ENCODE measurements around the gene GRB2.
A peak's percentile ranks its signal among the peaks of the same experiment; 100 is the strongest.

The GRB2 gene

GRCh38 chr17:75273977-75274708, 131.3 kb downstream of the GRB2 start:
- Histone ChIP-seq H3K36me3 (ENCODE audit: control insufficient read depth, insufficient read depth, low read length) (peaks cover 11% of the 10 kb centered on the region), H3K4me1 (ENCODE audit: control insufficient read depth, insufficient read depth, low read length, poor library complexity, severe bottlenecking) (peaks cover 20% of the 10 kb centered on the region), H3K4me3 (ENCODE audit: insufficient read depth, low read depth, low read length, poor library complexity, severe bottlenecking) (no peak overlapping the region), H3K9me3 (ENCODE audit: control insufficient read depth, low read length) (no peaks in the 10 kb centered on the region), H3K27me3 (replicated peaks; ENCODE audit: control insufficient read depth, insufficient read depth, low read length, poor library complexity, severe bottlenecking) (no peaks in the 10 kb centered on the region), H3K27ac (ENCODE audit: insufficient read depth, low read length, poor library complexity, severe bottlenecking) (no peak overlapping the region)
- no peak for DNase-seq

GRCh38 chr17:75272848-75273184, 132.7 kb downstream of the GRB2 start:
- Histone ChIP-seq H3K9me3 (ENCODE audit: control insufficient read depth, low read length) (no peaks in the 10 kb centered on the region), H3K4me1 (ENCODE audit: control insufficient read depth, insufficient read depth, low read length, poor library complexity, severe bottlenecking) (peaks cover 20% of the 10 kb centered on the region), H3K27me3 (replicated peaks; ENCODE audit: control insufficient read depth, insufficient read depth, low read length, poor library complexity, severe bottlenecking) (no peaks in the 10 kb centered on the region)

GRCh38 chr17:75271955-75272847, 133.3 kb downstream of the GRB2 start:
- peaks cover 20% of the 10 kb centered on the region for H3K4me1 ChIP-seq (ENCODE audit: control insufficient read depth, insufficient read depth, low read length, poor library complexity, severe bottlenecking)
- H3K9me3 ChIP-seq (ENCODE audit: control insufficient read depth, low read length) = no peaks in the 10 kb centered on the region
- H3K4me3 ChIP-seq (ENCODE audit: insufficient read depth, low read depth, low read length, poor library complexity, severe bottlenecking) = peak overlapping the region; percentile 66
- H3K27me3 ChIP-seq (replicated peaks; ENCODE audit: control insufficient read depth, insufficient read depth, low read length, poor library complexity, severe bottlenecking) = no peaks in the 10 kb centered on the region
- peaks cover 4% of the 10 kb centered on the region for H3K36me3 ChIP-seq (ENCODE audit: control insufficient read depth, insufficient read depth, low read length)
- H3K27ac ChIP-seq (ENCODE audit: insufficient read depth, low read length, poor library complexity, severe bottlenecking) = peak overlapping the region; percentile 84
- DNase-seq = no peak

More at GRCh38 chr17:75272848-75273184, 132.7 kb downstream of the GRB2 start:
- DNase-seq = no peak
- Histone ChIP-seq H3K36me3 (ENCODE audit: control insufficient read depth, insufficient read depth, low read length) (peaks cover 5% of the 10 kb centered on the region), H3K4me3 (ENCODE audit: insufficient read depth, low read depth, low read length, poor library complexity, severe bottlenecking) (no peak overlapping the region), H3K27ac (ENCODE audit: insufficient read depth, low read length, poor library complexity, severe bottlenecking) (no peak overlapping the region)

DNA sequence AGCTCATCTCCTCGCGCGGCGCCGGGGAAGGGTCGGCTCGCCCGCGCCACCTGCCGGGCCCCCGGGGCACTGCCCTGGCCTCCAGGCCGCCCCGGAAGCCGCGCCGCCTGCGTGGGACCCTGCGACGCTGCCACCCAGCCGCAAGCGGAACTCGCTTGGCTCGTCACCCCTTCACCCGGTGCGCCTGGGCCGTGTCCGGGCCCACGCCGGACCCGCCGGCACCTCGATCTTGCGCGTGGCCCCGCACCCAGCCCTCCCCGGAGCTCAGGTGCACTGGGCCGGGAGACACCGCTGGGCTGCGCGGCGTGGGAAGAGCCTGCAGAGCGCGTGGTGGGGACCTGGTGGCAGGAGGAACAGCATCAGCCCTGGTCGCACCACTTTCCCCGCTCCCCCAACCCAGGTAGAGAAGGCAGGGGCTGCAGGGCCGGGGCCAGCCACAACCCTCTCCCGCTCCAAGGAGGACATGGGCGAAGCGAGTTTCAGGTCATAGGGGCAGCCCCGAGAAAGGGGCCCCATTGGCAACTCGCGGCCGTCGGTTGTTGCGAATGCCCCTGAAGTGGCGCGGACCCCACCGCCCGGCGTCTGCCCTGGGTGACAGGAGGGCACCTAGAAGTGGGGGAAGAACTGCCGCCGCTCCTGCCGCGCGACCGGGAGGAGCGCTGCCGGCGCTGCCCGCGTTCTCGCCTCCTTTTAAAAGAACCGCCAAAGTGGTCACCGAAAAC, 134.1 kb downstream of the GRB2 start:
- peak overlapping the region; percentile 84 for H3K27ac ChIP-seq (ENCODE audit: insufficient read depth, low read length, poor library complexity, severe bottlenecking)
- no peaks in the 10 kb centered on the region for H3K27me3 ChIP-seq (replicated peaks; ENCODE audit: control insufficient read depth, insufficient read depth, low read length, poor library complexity, severe bottlenecking)
- peak; percentile 74 to 79 (median 76) for DNase-seq
- peak overlapping the region; percentile 66 for H3K4me3 ChIP-seq (ENCODE audit: insufficient read depth, low read depth, low read length, poor library complexity, severe bottlenecking)
- H3K4me1 ChIP-seq (ENCODE audit: control insufficient read depth, insufficient read depth, low read length, poor library complexity, severe bottlenecking) = peaks cover 20% of the 10 kb centered on the region
- H3K36me3 ChIP-seq (ENCODE audit: control insufficient read depth, insufficient read depth, low read length) = peaks cover 8% of the 10 kb centered on the region
- H3K9me3 ChIP-seq (ENCODE audit: control insufficient read depth, low read length) = no peaks in the 10 kb centered on the region

DNA sequence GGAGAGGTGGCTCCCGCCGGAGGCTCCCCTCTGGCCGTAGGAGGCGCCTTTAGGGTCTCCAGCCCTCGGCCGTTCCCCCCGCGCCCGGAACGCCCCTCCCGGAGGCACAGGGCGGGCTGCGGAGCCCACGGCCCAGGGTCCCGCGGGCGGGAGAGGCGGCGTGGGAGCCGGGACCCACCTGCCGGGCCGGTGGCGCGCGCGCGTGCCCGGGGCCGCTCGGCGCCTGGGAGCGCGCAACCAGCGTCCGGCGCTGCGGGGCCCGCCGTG, 134.6 kb downstream of the GRB2 start, which contains the start of gene MIF4GD:
Gene MIF4GD (minus strand): TSS at position 266 of the 267 bp plus-strand sequence. CDS start 1,036 bp downstream, outside the sequence.
- H3K4me3 ChIP-seq (ENCODE audit: insufficient read depth, low read depth, low read length, poor library complexity, severe bottlenecking) = peak within 1 kb of the TSS; percentile 84
- DNase-seq = no peak
- no peaks in the 10 kb centered on the region for H3K9me3 ChIP-seq (ENCODE audit: control insufficient read depth, low read length)
- H3K4me1 ChIP-seq (ENCODE audit: control insufficient read depth, insufficient read depth, low read length, poor library complexity, severe bottlenecking) = peaks cover 20% of the 10 kb centered on the region
- H3K27ac ChIP-seq (ENCODE audit: insufficient read depth, low read length, poor library complexity, severe bottlenecking) = peak within 1 kb of the TSS; percentile 86
- peaks cover 12% of the 10 kb centered on the region for H3K36me3 ChIP-seq (ENCODE audit: control insufficient read depth, insufficient read depth, low read length)
- H3K27me3 ChIP-seq (replicated peaks; ENCODE audit: control insufficient read depth, insufficient read depth, low read length, poor library complexity, severe bottlenecking) = no peaks in the 10 kb centered on the region

DNA sequence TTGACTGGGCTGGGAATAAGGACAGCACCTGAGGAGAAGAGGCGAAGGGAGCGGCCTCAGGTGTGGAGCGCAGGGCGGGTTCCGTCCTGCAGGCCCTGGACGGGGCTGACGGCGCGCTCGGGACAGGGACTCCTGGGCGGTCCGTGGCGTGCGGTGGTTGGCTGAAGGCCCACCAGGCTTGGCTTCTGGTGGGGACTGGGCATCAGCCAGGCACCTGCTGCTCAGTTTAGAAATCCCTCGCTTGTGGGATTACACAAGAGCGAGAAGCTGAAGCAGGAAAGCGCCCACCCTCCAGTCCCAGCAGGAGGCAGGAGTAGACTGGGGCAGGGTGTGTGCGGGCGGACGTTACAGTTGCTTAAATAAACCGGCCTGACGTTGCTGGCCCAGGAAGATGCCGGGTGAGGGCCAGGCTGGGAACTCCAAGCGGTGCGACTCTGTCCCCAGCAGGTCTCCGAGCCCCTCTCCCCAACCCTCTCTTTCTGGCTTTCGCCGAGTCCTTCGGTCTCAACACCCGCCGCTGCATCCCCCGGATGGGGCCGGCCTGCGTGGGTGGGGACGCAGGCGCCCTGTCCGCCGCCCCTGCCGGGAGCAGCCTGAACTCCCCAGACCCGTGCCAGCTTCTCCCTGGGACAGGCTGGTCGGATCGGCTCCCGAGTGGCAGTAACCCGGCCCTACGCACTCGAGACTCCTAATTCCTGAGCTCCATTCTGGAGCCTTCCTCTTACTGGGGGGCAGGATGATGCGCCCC, 135.1 kb downstream of the GRB2 start:
- DNase-seq = peak in 1 of 3 donors; percentile 31
- Histone ChIP-seq H3K9me3 (ENCODE audit: control insufficient read depth, low read length) (no peaks in the 10 kb centered on the region), H3K4me1 (ENCODE audit: control insufficient read depth, insufficient read depth, low read length, poor library complexity, severe bottlenecking) (peaks cover 20% of the 10 kb centered on the region), H3K36me3 (ENCODE audit: control insufficient read depth, insufficient read depth, low read length) (peaks cover 18% of the 10 kb centered on the region), H3K27me3 (replicated peaks; ENCODE audit: control insufficient read depth, insufficient read depth, low read length, poor library complexity, severe bottlenecking) (no peaks in the 10 kb centered on the region), H3K4me3 (ENCODE audit: insufficient read depth, low read depth, low read length, poor library complexity, severe bottlenecking) (peak overlapping the region; percentile 84), H3K27ac (ENCODE audit: insufficient read depth, low read length, poor library complexity, severe bottlenecking) (peak overlapping the region; percentile 86)

GRCh38 chr17:75269844-75270217, 135.6 kb downstream of the GRB2 start:
- H3K4me1 ChIP-seq (ENCODE audit: control insufficient read depth, insufficient read depth, low read length, poor library complexity, severe bottlenecking) = peaks cover 20% of the 10 kb centered on the region
- no peak for DNase-seq
- H3K36me3 ChIP-seq (ENCODE audit: control insufficient read depth, insufficient read depth, low read length) = peaks cover 20% of the 10 kb centered on the region
- H3K9me3 ChIP-seq (ENCODE audit: control insufficient read depth, low read length) = no peaks in the 10 kb centered on the region
- H3K27ac ChIP-seq (ENCODE audit: insufficient read depth, low read length, poor library complexity, severe bottlenecking) = peak overlapping the region; percentile 86
- H3K4me3 ChIP-seq (ENCODE audit: insufficient read depth, low read depth, low read length, poor library complexity, severe bottlenecking) = peak overlapping the region; percentile 84
- H3K27me3 ChIP-seq (replicated peaks; ENCODE audit: control insufficient read depth, insufficient read depth, low read length, poor library complexity, severe bottlenecking) = no peaks in the 10 kb centered on the region

All from effector memory CD4-positive, alpha-beta T cell (primary cell).